ENCODE data around the gene ATP5F1D. TPM values are rescaled to one million over a fixed set of nuclear protein-coding genes. Genes with fewer than 3 reads are reported as not detected.

The ATP5F1D gene
- total and polyA plus RNA-seq, 2 of the 13 experiments (the other 11 are each of a cell fraction or from before 2014, with no cell fraction given) = 39.4 to 78.7 TPM

GRCh38 chr19:1252821-1253513 is 11.4 kb downstream of the ATP5F1D start (continued):
- TF ChIP-seq EP300 (IDR thresholded peaks at IDR 0.05; ENCODE audit: low read depth in 2 of 2, low read length in 2 of 2) (no peak), EP300 (CRISPR knock-in tag; IDR thresholded peaks at IDR 0.05; ENCODE audit: borderline replicate concordance) (no peak), CAMTA2 (CRISPR knock-in tag; IDR thresholded peaks at IDR 0.05; ENCODE audit: borderline replicate concordance) (no peak), ZNF644 (CRISPR knock-in tag; IDR thresholded peaks at IDR 0.05; ENCODE audit: low read depth) (no peak), PATZ1 (CRISPR knock-in tag; IDR thresholded peaks at IDR 0.05) (peak; percentile 75), ATAD3A (CRISPR knock-in tag; IDR thresholded peaks at IDR 0.05) (no peak), FLYWCH1 (CRISPR knock-in tag; IDR thresholded peaks at IDR 0.05) (no peak), ZBTB25 (CRISPR knock-in tag; IDR thresholded peaks at IDR 0.05) (no peak), AHR (CRISPR knock-in tag; IDR thresholded peaks at IDR 0.05) (no peak), MXD1 (CRISPR knock-in tag; IDR thresholded peaks at IDR 0.05) (0 out of 2 replicates have a peak, but pooled peaks have one; percentile 40), POLR2AphosphoS2 (IDR thresholded peaks at IDR 0.05; ENCODE audit: low read depth, low read length) (no peak), ZBTB40 (IDR thresholded peaks at IDR 0.05) (no peak), ZBTB40 (CRISPR knock-in tag; IDR thresholded peaks at IDR 0.05) (no peak), ZNF138 (CRISPR knock-in tag; IDR thresholded peaks at IDR 0.05; ENCODE audit: low read depth) (no peak), THAP7 (CRISPR knock-in tag; IDR thresholded peaks at IDR 0.05) (no peak), FOXK1 (CRISPR knock-in tag; IDR thresholded peaks at IDR 0.05; ENCODE audit: borderline replicate concordance, low read depth) (no peak)

All from HepG2 (cell line).